MM.1S (cell line): ENCODE data around the gene PLEK.
A peak's percentile ranks its signal among the peaks of the same experiment; 100 is the strongest.

Experiments used
- DNase-seq: peaks from one replicate; pipeline ENCODE4 v3.0.0-alpha.2; 2015
- H2AFZ ChIP-seq: fragments of 300-600 bp; sonication (generic); 2 replicates; pipeline ENCODE4 v1.6.0; 2016; ENCODE audit warnings: antibody characterized with exemption, low read length
- H3F3A ChIP-seq: fragments of 300-600 bp; sonication (generic); 2 replicates; pipeline ENCODE4 v1.6.1; 2016; ENCODE audit warnings: mild to moderate bottlenecking, antibody characterized with exemption, low read length, moderate library complexity, mixed read lengths; ENCODE audit not compliant: insufficient read depth
- H3K27ac ChIP-seq: fragments of 300-600 bp; sonication (generic); 2 replicates; pipeline ENCODE4 v1.5.1; 2016; ENCODE audit warnings: mild to moderate bottlenecking, low read length
- H3K27me3 ChIP-seq: fragments of 300-600 bp; sonication (generic); replicated peaks from 2 replicates; pipeline ENCODE4 v1.6.0; 2016; ENCODE audit warnings: low read length; ENCODE audit not compliant: insufficient read depth
- H3K36me3 ChIP-seq: fragments of 300-600 bp; sonication (generic); replicated peaks from 2 replicates; pipeline ENCODE4 v1.6.1; 2016; ENCODE audit warnings: mild to moderate bottlenecking, low read length, mixed read lengths; ENCODE audit not compliant: insufficient read depth
- H3K4me1 ChIP-seq: fragments of 300-600 bp; sonication (generic); 2 replicates; pipeline ENCODE4 v1.6.1; 2016; ENCODE audit warnings: low read length, mixed read lengths
- H3K4me2 ChIP-seq: fragments of 300-600 bp; sonication (generic); 2 replicates; pipeline ENCODE4 v1.6.0; 2016; ENCODE audit warnings: low read depth, low read length
- H3K4me3 ChIP-seq: fragments of 300-600 bp; sonication (generic); 2 replicates; pipeline ENCODE4 v1.5.1; 2016; ENCODE audit warnings: low read length, mixed read lengths
- H3K79me2 ChIP-seq: fragments of 300-600 bp; sonication (generic); 2 replicates; pipeline ENCODE4 v1.6.1; 2016; ENCODE audit warnings: mixed run types, low read length, mixed read lengths
- H3K9ac ChIP-seq: fragments of 300-600 bp; sonication (generic); 2 replicates; pipeline ENCODE4 v1.6.1; 2016; ENCODE audit warnings: low read length, mixed read lengths
- H3K9me2 ChIP-seq: fragments of 300-600 bp; sonication (generic); replicated peaks from 2 replicates; pipeline ENCODE4 v1.6.1; 2016; ENCODE audit warnings: mild to moderate bottlenecking, low read length, mixed read lengths; ENCODE audit not compliant: insufficient read depth
- H3K9me3 ChIP-seq: fragments of 300-600 bp; sonication (generic); replicated peaks from 2 replicates; pipeline ENCODE4 v1.6.1; 2016; ENCODE audit warnings: mild to moderate bottlenecking, low read length, mixed read lengths; ENCODE audit not compliant: insufficient read depth
- H4K20me1 ChIP-seq: fragments of 300-600 bp; sonication (generic); 2 replicates; pipeline ENCODE4 v1.6.1; 2016; ENCODE audit warnings: mild to moderate bottlenecking, low read length, moderate library complexity, mixed read lengths; ENCODE audit not compliant: insufficient read depth
- EZH2 ChIP-seq: fragments of 300-600 bp; sonication (generic); optimal IDR thresholded peaks from 2 replicates; pipeline ENCODE3; 2017; ENCODE audit warnings: low read depth, mild to moderate bottlenecking, antibody characterized with exemption, low read length, mixed read lengths
- EZH2phosphoT487 ChIP-seq: fragments of 300-600 bp; sonication (generic); IDR thresholded peaks from 2 replicates; pipeline ENCODE4 v1.6.1; 2018; ENCODE audit warnings: antibody characterized with exemption, low read length
- TF ChIP-seq, protein P1 (sequence below): fragments of 300-600 bp; sonication (generic); IDR thresholded peaks from 2 replicates; pipeline ENCODE4 v1.5.1; 2016; ENCODE audit warnings: antibody characterized with exemption, low read length, mixed read lengths

Gene PLEK

DNA sequence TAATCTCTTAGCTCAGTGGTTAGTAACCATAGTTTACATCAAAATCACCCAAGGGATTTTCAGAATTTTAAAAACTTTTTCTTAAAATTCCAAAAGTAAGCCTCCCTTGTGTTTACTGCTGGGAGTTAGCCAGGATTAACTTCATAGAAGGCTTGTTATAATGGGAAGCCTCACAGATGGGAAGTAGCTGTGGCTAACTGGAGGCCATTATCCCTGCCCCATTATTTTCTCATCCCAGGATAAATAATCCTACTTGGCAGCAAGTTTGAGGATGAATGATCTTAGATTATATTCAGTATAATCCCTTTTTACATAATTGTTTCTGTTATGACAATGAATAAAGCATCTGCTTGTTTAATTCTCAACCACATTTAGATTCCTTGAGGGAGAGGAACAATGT is 25.5 kb downstream of the PLEK start:
- H3K79me2 ChIP-seq = peaks cover 31% of the 10 kb centered on the region
- peak overlapping the region; percentile 87; the same call in 1 of the 2 replicates for H3K4me2 ChIP-seq
- no peaks in the 10 kb centered on the region for H3K9me3 ChIP-seq
- H3F3A ChIP-seq = peaks cover 27% of the 10 kb centered on the region
- H3K9ac ChIP-seq = no peak overlapping the region
- TF ChIP-seq, protein P1, sequence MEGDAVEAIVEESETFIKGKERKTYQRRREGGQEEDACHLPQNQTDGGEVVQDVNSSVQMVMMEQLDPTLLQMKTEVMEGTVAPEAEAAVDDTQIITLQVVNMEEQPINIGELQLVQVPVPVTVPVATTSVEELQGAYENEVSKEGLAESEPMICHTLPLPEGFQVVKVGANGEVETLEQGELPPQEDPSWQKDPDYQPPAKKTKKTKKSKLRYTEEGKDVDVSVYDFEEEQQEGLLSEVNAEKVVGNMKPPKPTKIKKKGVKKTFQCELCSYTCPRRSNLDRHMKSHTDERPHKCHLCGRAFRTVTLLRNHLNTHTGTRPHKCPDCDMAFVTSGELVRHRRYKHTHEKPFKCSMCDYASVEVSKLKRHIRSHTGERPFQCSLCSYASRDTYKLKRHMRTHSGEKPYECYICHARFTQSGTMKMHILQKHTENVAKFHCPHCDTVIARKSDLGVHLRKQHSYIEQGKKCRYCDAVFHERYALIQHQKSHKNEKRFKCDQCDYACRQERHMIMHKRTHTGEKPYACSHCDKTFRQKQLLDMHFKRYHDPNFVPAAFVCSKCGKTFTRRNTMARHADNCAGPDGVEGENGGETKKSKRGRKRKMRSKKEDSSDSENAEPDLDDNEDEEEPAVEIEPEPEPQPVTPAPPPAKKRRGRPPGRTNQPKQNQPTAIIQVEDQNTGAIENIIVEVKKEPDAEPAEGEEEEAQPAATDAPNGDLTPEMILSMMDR = no peak
- TF ChIP-seq EZH2 (no peak), EZH2phosphoT487 (no peak)
- no peak overlapping the region for H3K27ac ChIP-seq
- peaks cover 6% of the 10 kb centered on the region; the same call in 1 of the 2 replicates for H3K36me3 ChIP-seq
- no peaks in the 10 kb centered on the region for H4K20me1 ChIP-seq
- no peaks in the 10 kb centered on the region for H3K27me3 ChIP-seq
- DNase-seq = no peak
- H3K4me3 ChIP-seq = peak overlapping the region; percentile 17; the same call in 1 of the 2 replicates
- no peaks in the 10 kb centered on the region for H3K9me2 ChIP-seq
- H3K4me1 ChIP-seq = peaks cover 44% of the 10 kb centered on the region
- H2AFZ ChIP-seq = no peak overlapping the region

DNA sequence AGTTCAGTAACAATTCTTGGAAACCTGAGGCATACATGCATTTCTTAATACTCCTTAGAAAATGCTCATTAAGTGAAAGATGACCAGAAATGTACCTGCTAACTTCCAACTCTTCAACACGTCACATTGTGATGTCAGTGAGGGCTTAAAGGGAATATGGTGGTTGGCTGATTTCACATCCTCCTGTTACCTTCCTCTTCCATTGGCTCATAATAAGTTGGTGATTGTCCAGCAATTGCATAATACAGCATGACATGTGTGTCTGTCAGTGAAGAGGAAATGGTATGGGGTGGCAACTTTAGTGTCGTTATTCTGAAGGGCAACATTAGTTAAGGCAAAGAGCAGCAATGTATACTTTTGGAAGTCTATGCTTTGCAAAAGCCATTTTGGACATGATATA is 26.0 kb downstream of the PLEK start:
- Histone ChIP-seq H3K4me1 (peaks cover 41% of the 10 kb centered on the region), H3K9me2 (no peaks in the 10 kb centered on the region), H2AFZ (no peak overlapping the region), H3K27ac (no peak overlapping the region), H3K9me3 (no peaks in the 10 kb centered on the region), H3K36me3 (peaks cover 6% of the 10 kb centered on the region; the same call in 1 of the 2 replicates), H3F3A (peaks cover 26% of the 10 kb centered on the region), H3K4me2 (peak overlapping the region; percentile 87; the same call in 1 of the 2 replicates), H3K9ac (no peak overlapping the region), H3K79me2 (peaks cover 31% of the 10 kb centered on the region), H3K27me3 (no peaks in the 10 kb centered on the region), H4K20me1 (no peaks in the 10 kb centered on the region), H3K4me3 (peak overlapping the region; percentile 17; the same call in 1 of the 2 replicates)
- TF ChIP-seq, protein P1 = no peak
- TF ChIP-seq EZH2 = no peak
- TF ChIP-seq EZH2phosphoT487 = no peak
- no peak for DNase-seq

GRCh38 chr2:68391869-68392268 is 26.8 kb downstream of the PLEK start:
- no peaks in the 10 kb centered on the region for H4K20me1 ChIP-seq
- peaks cover 35% of the 10 kb centered on the region for H3K4me1 ChIP-seq
- H3K27me3 ChIP-seq = no peaks in the 10 kb centered on the region
- H3K9me2 ChIP-seq = no peaks in the 10 kb centered on the region
- H3K79me2 ChIP-seq = peaks cover 31% of the 10 kb centered on the region
- H3K36me3 ChIP-seq = peaks cover 6% of the 10 kb centered on the region
- H3K9me3 ChIP-seq = no peaks in the 10 kb centered on the region
- DNase-seq = no peak
- TF ChIP-seq EZH2phosphoT487 (no peak), EZH2 (no peak)
- TF ChIP-seq, protein P1 = no peak
- no peak overlapping the region for H3K4me2 ChIP-seq
- H3K4me3 ChIP-seq = no peak overlapping the region
- H3F3A ChIP-seq = peaks cover 20% of the 10 kb centered on the region
- H3K9ac ChIP-seq = no peak overlapping the region
- no peak overlapping the region for H2AFZ ChIP-seq
- H3K27ac ChIP-seq = no peak overlapping the region
